Upper lobe of left lung (tissue), 4 donors: ENCODE results near the gene DMD.

ENCODE experiments used
- CTCF ChIP-seq, 6 experiments: fragments of 450-650 bp in 4 of 6; fragments of 200-600 bp in 2 of 6; sonication (generic) in 2 of 6; IDR thresholded peaks; one replicate each; pipeline ENCODE4 v1.5.1; 2016 to 2019; ENCODE audit warnings: antibody characterized with exemption in 6 of 6
- POLR2A ChIP-seq, 4 donors: fragments of 450-650 bp; IDR thresholded peaks; one replicate each; pipeline ENCODE4 v1.5.1; 2016 to 2017; ENCODE audit warnings: antibody characterized with exemption in 4 of 4, mild to moderate bottlenecking in 2 of 4
- POLR2AphosphoS5 ChIP-seq, 2 donors: sonication (generic); formaldehyde crosslinking; IDR thresholded peaks; one replicate each; pipeline ENCODE4 v1.5.1; 2017; ENCODE audit warnings: antibody characterized with exemption in 2 of 2

GRCh38 chrX:31320740-31321139, 1890.6 kb downstream of the DMD start:
- no peak for TF ChIP-seq CTCF (IDR thresholded peaks at IDR 0.05)
- TF ChIP-seq POLR2A (IDR thresholded peaks at IDR 0.05), result no peak
- TF ChIP-seq POLR2AphosphoS5 (IDR thresholded peaks at IDR 0.05), result no peak
